ENCODE data around the gene RAPGEF3. TPM values are rescaled to one million over a fixed set of nuclear protein-coding genes. Genes with fewer than 3 reads are reported as not detected.
A peak's percentile ranks its signal among the peaks of the same experiment; 100 is the strongest.

RAPGEF3 gene
- total and polyA plus RNA-seq, 2 of the 13 experiments (the other 11 are each of a cell fraction or from before 2014, with no cell fraction given): 0.07 TPM

DNA sequence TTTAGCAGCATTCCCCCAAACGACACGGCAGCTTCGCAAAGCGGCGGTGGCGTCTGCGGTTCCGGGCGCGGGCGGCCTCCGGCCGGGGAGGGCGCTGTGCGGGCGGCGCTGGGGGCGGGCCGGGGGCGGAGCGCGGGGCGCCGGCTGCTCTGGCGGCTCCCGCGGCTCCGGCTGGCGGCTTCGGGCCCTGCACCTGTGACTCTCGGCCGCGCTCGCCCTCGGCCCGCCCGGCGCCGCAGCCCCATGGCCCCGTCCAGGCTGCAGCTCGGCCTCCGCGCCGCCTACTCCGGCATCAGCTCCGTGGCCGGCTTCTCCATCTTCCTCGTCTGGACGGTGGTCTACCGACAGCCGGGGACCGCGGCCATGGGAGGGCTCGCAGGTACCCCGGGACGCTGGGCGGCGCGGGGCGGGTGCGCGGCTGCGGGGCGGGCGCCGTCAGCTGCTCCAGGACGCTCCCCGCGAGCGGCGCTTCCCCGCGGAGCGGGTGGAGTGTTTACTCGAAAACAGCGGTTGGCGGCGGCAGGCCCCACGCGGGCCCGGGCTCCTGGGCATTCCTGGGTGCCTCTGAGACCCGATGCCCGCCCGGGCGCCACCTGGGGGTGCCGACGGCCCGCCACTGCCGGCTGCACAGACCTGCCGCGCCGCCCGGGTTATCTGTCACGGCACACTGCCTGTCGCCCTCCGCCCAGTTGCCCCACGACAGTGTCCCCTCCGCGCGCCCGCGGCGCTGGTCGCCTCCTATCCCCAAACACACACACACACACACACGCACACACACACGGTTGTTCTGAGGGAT is 14.6 kb upstream of the RAPGEF3 start, which contains the start of gene SLC48A1 (continued):
- TF ChIP-seq SRSF4 (IDR thresholded peaks at IDR 0.05; ENCODE audit: low read depth, low read length, poor library complexity, severe bottlenecking) (no peak), EZH2 (conservative IDR thresholded peaks at IDR 0.05; ENCODE audit: low read depth, low read length) (no peak), POLR2AphosphoS2 (IDR thresholded peaks at IDR 0.05; ENCODE audit: low read depth, low read length) (no peak), SYNCRIP (IDR thresholded peaks at IDR 0.05; ENCODE audit: insufficient read depth, low read depth, low read length) (no peak), AGO2 (optimal IDR thresholded peaks at IDR 0.05; ENCODE audit: low read depth, low read length) (peak; percentile 19), ZNF7 (CRISPR knock-in tag; IDR thresholded peaks at IDR 0.05) (no peak), HNF4A (CRISPR knock-in tag; IDR thresholded peaks at IDR 0.05) (0 out of 2 replicates have a peak, but pooled peaks have one; percentile 31), PTBP1 (IDR thresholded peaks at IDR 0.05; ENCODE audit: low read depth, low read length, poor library complexity, severe bottlenecking) (no peak), MED13 (CRISPR knock-in tag; IDR thresholded peaks at IDR 0.05) (no peak), ZNF207 (IDR thresholded peaks at IDR 0.05; ENCODE audit: borderline replicate concordance) (no peak), CCDC6 (CRISPR knock-in tag; IDR thresholded peaks at IDR 0.05) (no peak)
- TF ChIP-seq, protein P1, sequence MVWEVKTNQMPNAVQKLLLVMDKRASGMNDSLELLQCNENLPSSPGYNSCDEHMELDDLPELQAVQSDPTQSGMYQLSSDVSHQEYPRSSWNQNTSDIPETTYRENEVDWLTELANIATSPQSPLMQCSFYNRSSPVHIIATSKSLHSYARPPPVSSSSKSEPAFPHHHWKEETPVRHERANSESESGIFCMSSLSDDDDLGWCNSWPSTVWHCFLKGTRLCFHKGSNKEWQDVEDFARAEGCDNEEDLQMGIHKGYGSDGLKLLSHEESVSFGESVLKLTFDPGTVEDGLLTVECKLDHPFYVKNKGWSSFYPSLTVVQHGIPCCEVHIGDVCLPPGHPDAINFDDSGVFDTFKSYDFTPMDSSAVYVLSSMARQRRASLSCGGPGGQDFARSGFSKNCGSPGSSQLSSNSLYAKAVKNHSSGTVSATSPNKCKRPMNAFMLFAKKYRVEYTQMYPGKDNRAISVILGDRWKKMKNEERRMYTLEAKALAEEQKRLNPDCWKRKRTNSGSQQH (CRISPR knock-in tag; IDR thresholded peaks at IDR 0.05; ENCODE audit: low read depth): no peak
- TF ChIP-seq, protein P2, sequence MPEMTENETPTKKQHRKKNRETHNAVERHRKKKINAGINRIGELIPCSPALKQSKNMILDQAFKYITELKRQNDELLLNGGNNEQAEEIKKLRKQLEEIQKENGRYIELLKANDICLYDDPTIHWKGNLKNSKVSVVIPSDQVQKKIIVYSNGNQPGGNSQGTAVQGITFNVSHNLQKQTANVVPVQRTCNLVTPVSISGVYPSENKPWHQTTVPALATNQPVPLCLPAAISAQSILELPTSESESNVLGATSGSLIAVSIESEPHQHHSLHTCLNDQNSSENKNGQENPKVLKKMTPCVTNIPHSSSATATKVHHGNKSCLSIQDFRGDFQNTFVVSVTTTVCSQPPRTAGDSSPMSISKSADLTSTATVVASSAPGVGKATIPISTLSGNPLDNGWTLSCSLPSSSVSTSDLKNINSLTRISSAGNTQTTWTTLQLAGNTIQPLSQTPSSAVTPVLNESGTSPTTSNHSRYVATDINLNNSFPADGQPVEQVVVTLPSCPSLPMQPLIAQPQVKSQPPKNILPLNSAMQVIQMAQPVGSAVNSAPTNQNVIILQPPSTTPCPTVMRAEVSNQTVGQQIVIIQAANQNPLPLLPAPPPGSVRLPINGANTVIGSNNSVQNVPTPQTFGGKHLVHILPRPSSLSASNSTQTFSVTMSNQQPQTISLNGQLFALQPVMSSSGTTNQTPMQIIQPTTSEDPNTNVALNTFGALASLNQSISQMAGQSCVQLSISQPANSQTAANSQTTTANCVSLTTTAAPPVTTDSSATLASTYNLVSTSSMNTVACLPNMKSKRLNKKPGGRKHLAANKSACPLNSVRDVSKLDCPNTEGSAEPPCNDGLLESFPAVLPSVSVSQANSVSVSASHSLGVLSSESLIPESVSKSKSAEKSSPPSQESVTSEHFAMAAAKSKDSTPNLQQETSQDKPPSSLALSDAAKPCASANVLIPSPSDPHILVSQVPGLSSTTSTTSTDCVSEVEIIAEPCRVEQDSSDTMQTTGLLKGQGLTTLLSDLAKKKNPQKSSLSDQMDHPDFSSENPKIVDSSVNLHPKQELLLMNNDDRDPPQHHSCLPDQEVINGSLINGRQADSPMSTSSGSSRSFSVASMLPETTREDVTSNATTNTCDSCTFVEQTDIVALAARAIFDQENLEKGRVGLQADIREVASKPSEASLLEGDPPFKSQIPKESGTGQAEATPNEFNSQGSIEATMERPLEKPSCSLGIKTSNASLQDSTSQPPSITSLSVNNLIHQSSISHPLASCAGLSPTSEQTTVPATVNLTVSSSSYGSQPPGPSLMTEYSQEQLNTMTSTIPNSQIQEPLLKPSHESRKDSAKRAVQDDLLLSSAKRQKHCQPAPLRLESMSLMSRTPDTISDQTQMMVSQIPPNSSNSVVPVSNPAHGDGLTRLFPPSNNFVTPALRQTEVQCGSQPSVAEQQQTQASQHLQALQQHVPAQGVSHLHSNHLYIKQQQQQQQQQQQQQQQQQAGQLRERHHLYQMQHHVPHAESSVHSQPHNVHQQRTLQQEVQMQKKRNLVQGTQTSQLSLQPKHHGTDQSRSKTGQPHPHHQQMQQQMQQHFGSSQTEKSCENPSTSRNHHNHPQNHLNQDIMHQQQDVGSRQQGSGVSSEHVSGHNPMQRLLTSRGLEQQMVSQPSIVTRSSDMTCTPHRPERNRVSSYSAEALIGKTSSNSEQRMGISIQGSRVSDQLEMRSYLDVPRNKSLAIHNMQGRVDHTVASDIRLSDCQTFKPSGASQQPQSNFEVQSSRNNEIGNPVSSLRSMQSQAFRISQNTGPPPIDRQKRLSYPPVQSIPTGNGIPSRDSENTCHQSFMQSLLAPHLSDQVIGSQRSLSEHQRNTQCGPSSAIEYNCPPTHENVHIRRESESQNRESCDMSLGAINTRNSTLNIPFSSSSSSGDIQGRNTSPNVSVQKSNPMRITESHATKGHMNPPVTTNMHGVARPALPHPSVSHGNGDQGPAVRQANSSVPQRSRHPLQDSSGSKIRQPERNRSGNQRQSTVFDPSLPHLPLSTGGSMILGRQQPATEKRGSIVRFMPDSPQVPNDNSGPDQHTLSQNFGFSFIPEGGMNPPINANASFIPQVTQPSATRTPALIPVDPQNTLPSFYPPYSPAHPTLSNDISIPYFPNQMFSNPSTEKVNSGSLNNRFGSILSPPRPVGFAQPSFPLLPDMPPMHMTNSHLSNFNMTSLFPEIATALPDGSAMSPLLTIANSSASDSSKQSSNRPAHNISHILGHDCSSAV (CRISPR knock-in tag; IDR thresholded peaks at IDR 0.05; ENCODE audit: borderline replicate concordance): no peak
- TF ChIP-seq, protein P3, sequence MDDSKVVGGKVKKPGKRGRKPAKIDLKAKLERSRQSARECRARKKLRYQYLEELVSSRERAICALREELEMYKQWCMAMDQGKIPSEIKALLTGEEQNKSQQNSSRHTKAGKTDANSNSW (CRISPR knock-in tag; IDR thresholded peaks at IDR 0.05; ENCODE audit: borderline replicate concordance): no peak
- TF ChIP-seq, protein P4, sequence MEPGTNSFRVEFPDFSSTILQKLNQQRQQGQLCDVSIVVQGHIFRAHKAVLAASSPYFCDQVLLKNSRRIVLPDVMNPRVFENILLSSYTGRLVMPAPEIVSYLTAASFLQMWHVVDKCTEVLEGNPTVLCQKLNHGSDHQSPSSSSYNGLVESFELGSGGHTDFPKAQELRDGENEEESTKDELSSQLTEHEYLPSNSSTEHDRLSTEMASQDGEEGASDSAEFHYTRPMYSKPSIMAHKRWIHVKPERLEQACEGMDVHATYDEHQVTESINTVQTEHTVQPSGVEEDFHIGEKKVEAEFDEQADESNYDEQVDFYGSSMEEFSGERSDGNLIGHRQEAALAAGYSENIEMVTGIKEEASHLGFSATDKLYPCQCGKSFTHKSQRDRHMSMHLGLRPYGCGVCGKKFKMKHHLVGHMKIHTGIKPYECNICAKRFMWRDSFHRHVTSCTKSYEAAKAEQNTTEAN (CRISPR knock-in tag; conservative IDR thresholded peaks at IDR 0.05): no peak
- TF ChIP-seq, protein P5, sequence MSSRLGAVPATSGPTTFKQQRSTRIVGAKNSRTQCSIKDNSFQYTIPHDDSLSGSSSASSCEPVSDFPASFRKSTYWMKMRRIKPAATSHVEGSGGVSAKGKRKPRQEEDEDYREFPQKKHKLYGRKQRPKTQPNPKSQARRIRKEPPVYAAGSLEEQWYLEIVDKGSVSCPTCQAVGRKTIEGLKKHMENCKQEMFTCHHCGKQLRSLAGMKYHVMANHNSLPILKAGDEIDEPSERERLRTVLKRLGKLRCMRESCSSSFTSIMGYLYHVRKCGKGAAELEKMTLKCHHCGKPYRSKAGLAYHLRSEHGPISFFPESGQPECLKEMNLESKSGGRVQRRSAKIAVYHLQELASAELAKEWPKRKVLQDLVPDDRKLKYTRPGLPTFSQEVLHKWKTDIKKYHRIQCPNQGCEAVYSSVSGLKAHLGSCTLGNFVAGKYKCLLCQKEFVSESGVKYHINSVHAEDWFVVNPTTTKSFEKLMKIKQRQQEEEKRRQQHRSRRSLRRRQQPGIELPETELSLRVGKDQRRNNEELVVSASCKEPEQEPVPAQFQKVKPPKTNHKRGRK (CRISPR knock-in tag; IDR thresholded peaks at IDR 0.05): no peak
